OCI-LY7 (cell line): ENCODE data around the gene ENAH. TPM values are rescaled to one million over a fixed set of nuclear protein-coding genes. Genes with fewer than 3 reads are reported as not detected.

Source experiments
- BruUV-seq: library from RNA; stranded (reverse); fragments of 400-500 nt; replicated peaks from 2 replicates; lab custom pipeline; 2021; lab: Mats Ljungman, UMichigan
- CTCF ChIA-PET: fragments of 300-600 bp; sonication (Branson Sonifier 250); formaldehyde crosslinking; loops from one replicate; lab custom pipeline; 2022; ENCODE audit warnings: antibody characterized with exemption; ENCODE audit not compliant: unreplicated experiment; lab: Charles Lee
- POLR2A ChIA-PET: fragments of 300-600 bp; sonication (Branson Sonifier 250); formaldehyde crosslinking; loops from one replicate; lab custom pipeline; 2022; ENCODE audit warnings: antibody characterized with exemption; lab: Charles Lee
- DNase-seq: peaks from one replicate; pipeline ENCODE4 v3.0.0-alpha.2; 2015; ENCODE audit warnings: low spot score
- H2AFZ ChIP-seq: fragments of 200-600 bp; sonication (generic), shearing (Covaris generic); 2 replicates; pipeline ENCODE4 v1.6.1; 2014; ENCODE audit warnings: mild to moderate bottlenecking, antibody characterized with exemption, low read length, moderate library complexity
- H3K27ac ChIP-seq: fragments of 200-600 bp; sonication (generic); 2 replicates; pipeline ENCODE4 v1.5.1; 2014; ENCODE audit warnings: mixed run types, low read depth, mild to moderate bottlenecking, moderate library complexity, low read length, inconsistent platforms; ENCODE audit not compliant: poor library complexity, severe bottlenecking
- H3K36me3 ChIP-seq: fragments of 200-600 bp; sonication (generic); 2 replicates; pipeline ENCODE4 v1.6.1; 2014; ENCODE audit warnings: mild to moderate bottlenecking, antibody characterized with exemption, low read length, moderate library complexity, mixed read lengths; ENCODE audit not compliant: insufficient read depth
- H3K4me1 ChIP-seq: fragments of 200-600 bp; sonication (generic); 2 replicates; pipeline ENCODE4 v1.5.1; 2014; ENCODE audit warnings: mild to moderate bottlenecking, low read length; ENCODE audit not compliant: insufficient read depth, poor library complexity, severe bottlenecking
- H3K4me2 ChIP-seq: fragments of 200-600 bp; sonication (generic); 2 replicates; pipeline ENCODE4 v1.6.1; 2014; ENCODE audit warnings: mild to moderate bottlenecking, low read length
- H3K4me3 ChIP-seq: fragments of 200-600 bp; sonication (generic); 2 replicates; pipeline ENCODE4 v1.5.1; 2014; ENCODE audit warnings: mild to moderate bottlenecking, low read depth, low read length; ENCODE audit not compliant: poor library complexity, severe bottlenecking
- H3K79me2 ChIP-seq: fragments of 200-600 bp; sonication (generic); 2 replicates; pipeline ENCODE4 v1.6.1; 2016; ENCODE audit warnings: low read depth, mild to moderate bottlenecking, low read length, moderate library complexity, mixed read lengths; ENCODE audit not compliant: insufficient read depth
- H3K9me2 ChIP-seq: fragments of 200-600 bp; sonication (generic); 2 replicates; pipeline ENCODE4 v1.6.1; 2016; ENCODE audit warnings: mild to moderate bottlenecking, low read length, mixed read lengths; ENCODE audit not compliant: insufficient read depth
- H3K9me3 ChIP-seq: fragments of 200-600 bp; sonication (generic); 2 replicates; pipeline ENCODE4 v1.6.1; 2014; ENCODE audit warnings: mild to moderate bottlenecking, mixed run types, low read length, mixed read lengths
- H4K20me1 ChIP-seq: fragments of 200-600 bp; sonication (generic); 2 replicates; pipeline ENCODE4 v1.6.1; 2014; ENCODE audit warnings: mild to moderate bottlenecking, antibody characterized with exemption, low read length, moderate library complexity, mixed read lengths; ENCODE audit not compliant: insufficient read depth
- CTCF ChIP-seq: fragments of 200-600 bp; sonication (generic); conservative IDR thresholded peaks from 2 replicates; pipeline ENCODE4 v1.5.1; 2014; ENCODE audit warnings: mild to moderate bottlenecking, antibody characterized with exemption, low read length, moderate library complexity, mixed read lengths
- EZH2phosphoT487 ChIP-seq: fragments of 200-600 bp; sonication (generic); IDR thresholded peaks from 2 replicates; pipeline ENCODE4 v1.6.1; 2018; ENCODE audit warnings: low read depth, borderline replicate concordance, mild to moderate bottlenecking, mixed run types, antibody characterized with exemption, low read length, moderate library complexity, mixed read lengths
- intact Hi-C: fragments of 100-400 bp; cut with micrococcal nuclease; formaldehyde crosslinking; loops from one replicate; pipeline ENCODE4 v1.10.0; 2022; ENCODE audit not compliant: unreplicated experiment
- total RNA-seq, 2 experiments: library from RNA; depleted of rRNA in 1 of 2; stranded (reverse); fragments of >200 nt in 1 of 2; shearing (Covaris generic) in 1 of 2; gene quantifications; 2 replicates each; pipeline ENCODE4 v1.2.3, GENCODE V29; 2014 to 2022

ENAH gene
- total RNA-seq, 2 experiments from 2014 or later: 4.6 to 18.1 TPM

GRCh38 chr1:225601902-225602589 is 50.9 kb downstream of the ENAH start:
- POLR2A ChIA-PET: interaction anchor here (0.6 to 3.0 kb wide), 3 partner anchors 15 to 186 kb away, joined by 3 to 11 read pairs (median 8); no protein-coding TSS in a partner anchor
- H2AFZ ChIP-seq: no peak overlapping the region
- H3K4me3 ChIP-seq: no peak overlapping the region
- H3K4me1 ChIP-seq: no peaks in the 10 kb centered on the region
- intact Hi-C loops: no loop called here
- no peak overlapping the region for H3K27ac ChIP-seq
- no peaks in the 10 kb centered on the region for H3K9me3 ChIP-seq
- CTCF ChIA-PET: no interaction called here
- DNase-seq: no peak
- no peak overlapping the region for H3K4me2 ChIP-seq
- no peaks in the 10 kb centered on the region for H3K9me2 ChIP-seq
- no TSS peak for BruUV-seq
- no peak for TF ChIP-seq CTCF
- TF ChIP-seq EZH2phosphoT487: no peak
- no peaks in the 10 kb centered on the region for H4K20me1 ChIP-seq
- no peaks in the 10 kb centered on the region; the same call in 1 of the 2 replicates for H3K36me3 ChIP-seq
- H3K79me2 ChIP-seq: no peaks in the 10 kb centered on the region

- Histone ChIP-seq H3K9me2 (no peaks in the 10 kb centered on the region), H4K20me1 (no peaks in the 10 kb centered on the region), H3K4me2 (no peak overlapping the region), H3K27ac (no peak overlapping the region), H3K4me1 (no peaks in the 10 kb centered on the region), H3K36me3 (no peaks in the 10 kb centered on the region; the same call in 1 of the 2 replicates), H3K79me2 (no peaks in the 10 kb centered on the region), H3K9me3 (no peaks in the 10 kb centered on the region), H3K4me3 (no peak overlapping the region), H2AFZ (no peak overlapping the region)
- ChIA-PET CTCF (interaction anchor here (0.5 kb wide), 1 partner anchor 55 kb away, joined by 6 read pairs; no protein-coding TSS in a partner anchor), POLR2A (interaction anchor here (0.6 kb wide), 1 partner anchor 18 kb away, joined by 4 read pairs; no protein-coding TSS in a partner anchor)
- intact Hi-C loops: no loop called here
- TF ChIP-seq CTCF: no peak
- no peak for TF ChIP-seq EZH2phosphoT487
- no peak for DNase-seq
- no TSS peak for BruUV-seq
These were observed 54.1 kb downstream of the ENAH start for GRCh38 chr1:225598847-225599246.
